Midbrain (tissue), 1 donor: ENCODE data around the gene SYCE3.

ENCODE experiments used
- DNase-seq: peaks from one replicate; lab custom pipeline; 2025; lab: John Stamatoyannopoulos, UW

SYCE3 gene

DNA sequence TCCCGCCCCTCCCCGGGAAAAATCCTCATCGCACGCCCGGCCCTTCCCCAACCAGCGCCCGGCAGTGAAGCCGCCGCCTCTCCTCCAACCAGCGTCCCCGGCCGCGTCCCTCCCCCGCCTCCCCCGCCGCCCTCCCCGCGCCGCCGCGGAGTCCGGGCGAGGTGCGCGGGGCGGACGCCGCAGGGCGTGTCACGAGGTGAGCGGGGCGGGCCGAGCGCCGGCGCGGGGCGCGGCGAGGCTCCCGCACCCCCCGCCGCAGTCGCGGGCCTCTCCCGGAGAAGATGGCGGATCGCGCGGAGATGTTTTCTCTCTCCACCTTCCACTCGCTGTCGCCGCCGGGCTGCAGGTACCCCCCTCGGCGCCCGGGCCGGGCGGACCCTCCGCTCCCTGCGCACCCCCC, 37.8 kb upstream of the SYCE3 start, which contains the start of gene MAPK8IP2:
MAPK8IP2 (plus strand) TSS at position 256 of the 400 bp plus-strand sequence; CDS start at position 282, 26 bp downstream.
- DNase-seq, result no peak

DNA sequence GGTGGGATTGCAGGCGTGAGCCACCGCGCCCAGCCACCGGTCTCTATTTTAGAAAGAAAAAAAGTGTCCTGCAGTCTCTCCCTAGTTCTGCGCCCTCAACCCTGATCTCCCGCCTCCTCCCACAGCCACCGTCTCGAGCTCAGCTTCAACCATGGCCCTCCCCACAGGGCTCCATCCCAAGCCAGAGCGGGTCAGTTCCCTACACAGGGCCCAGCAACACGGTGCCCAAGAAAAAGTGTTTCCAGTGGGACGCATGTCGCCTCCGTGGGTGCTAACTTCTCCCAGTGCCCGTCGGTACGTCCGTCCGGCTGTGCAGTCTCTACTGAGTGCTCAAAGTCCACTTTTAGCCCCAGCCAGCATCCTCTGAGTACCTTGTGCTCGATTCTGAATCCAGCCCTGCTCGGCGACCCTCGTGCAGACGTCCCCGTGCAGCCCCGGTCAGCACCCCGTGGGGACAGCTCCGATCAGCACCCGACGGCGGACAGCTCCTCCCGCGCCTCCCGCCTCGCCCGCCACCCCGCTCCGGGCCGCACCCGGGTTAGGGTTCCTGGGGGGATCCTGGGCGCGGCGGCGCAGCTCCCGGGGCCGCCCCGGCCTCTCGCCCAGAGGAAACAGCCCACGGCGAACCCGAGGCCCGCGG, 37.2 kb upstream of the SYCE3 start:
- DNase-seq, result no peak

DNA sequence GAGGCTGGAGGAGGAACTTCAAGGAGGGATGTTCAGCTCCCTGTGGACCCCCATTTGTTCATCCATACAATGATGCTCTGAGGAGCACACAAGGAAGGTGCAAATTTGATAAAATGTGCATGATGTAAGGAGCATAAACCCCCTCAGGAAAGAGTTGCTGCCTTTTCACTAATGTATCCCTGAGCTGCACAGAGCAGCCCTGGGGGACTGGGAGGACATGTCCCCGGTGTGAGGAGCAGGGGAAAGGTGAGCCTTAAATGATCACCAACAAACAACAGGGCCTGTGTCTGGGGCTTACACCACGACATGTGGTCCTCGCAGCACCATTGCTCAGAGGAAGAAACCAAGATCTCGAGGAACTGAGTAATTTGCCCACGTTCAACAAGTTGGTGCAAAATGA, 34.4 kb upstream of the SYCE3 start:
- no peak for DNase-seq

DNA sequence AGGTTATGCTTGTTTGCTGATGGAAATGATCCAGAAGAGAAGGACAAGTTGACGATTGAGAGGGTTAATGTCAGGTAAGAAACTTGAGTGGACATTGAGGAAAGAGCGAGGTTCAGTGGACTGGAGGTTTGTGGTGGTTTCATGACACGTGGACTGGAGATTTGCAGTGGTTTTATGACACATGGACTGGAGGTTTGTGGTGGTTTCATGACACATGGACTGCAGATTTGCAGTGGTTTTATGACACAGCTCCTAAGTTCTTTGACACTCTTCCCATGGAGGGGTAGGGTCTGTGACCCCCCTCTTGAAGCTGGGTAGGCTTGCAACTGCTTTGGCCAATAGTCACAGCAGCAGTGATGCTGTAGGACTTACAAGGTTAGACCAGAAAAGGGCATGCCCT, 32.5 kb upstream of the SYCE3 start:
- DNase-seq, result no peak

DNA sequence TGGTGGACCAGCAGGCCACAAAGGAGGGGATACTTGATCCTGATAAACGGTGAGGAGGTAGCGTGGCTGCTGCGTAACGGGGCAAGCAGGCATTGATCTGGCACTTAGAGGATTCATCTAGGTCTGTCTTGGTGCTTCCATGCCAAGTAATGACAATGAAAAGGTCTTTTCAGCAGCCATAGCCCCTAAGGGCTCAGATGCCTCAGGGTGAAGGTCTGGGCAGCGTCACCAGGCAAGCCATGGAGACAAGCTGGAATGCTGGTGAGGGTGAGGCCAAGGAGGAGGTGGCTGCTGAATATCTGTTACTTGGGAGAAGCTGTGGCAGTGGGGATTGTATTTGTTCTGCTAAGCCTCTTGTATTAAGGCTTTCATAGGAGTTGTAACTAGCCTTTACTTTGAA, 24.7 kb upstream of the SYCE3 start:
- no peak for DNase-seq

DNA sequence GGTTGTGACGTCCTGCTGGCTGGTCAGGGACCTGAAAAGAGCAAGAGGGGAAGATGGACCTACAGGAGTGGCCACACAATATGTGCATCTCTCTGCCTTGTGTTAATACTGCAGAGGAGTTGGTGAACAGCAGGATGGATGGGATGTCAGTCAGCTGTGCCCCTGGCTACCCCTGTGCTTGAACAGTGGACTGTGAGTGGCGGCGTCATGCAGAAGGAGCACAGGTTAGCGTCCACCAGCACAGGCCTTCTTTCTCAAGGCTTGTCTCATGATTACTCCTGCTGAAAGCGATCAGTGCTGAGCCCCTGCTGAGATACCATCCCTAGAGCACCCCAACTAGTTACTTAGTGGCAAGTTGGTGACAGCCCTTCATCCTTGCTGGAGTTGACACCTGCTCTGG, 23.7 kb upstream of the SYCE3 start:
- no peak for DNase-seq

DNA sequence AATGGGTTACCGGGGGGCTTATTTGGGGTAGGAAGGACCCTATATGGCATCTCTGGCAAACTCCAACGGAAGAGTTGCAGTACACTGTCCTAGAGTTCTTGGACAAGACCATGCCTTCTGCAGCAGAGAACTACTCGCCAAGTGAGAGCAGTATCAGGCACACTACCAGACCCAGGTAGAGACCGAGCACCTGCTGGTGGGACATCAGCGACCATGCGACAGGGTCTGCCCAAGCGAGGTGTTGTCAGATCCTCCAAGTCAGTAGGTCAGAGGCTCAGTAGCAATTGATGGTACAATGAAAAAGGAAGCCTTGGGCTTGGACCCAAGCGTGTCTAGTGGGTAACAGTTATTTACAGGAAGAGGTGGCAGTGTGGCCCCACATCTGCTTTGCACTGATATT, 23.1 kb upstream of the SYCE3 start:
- no peak for DNase-seq

DNA sequence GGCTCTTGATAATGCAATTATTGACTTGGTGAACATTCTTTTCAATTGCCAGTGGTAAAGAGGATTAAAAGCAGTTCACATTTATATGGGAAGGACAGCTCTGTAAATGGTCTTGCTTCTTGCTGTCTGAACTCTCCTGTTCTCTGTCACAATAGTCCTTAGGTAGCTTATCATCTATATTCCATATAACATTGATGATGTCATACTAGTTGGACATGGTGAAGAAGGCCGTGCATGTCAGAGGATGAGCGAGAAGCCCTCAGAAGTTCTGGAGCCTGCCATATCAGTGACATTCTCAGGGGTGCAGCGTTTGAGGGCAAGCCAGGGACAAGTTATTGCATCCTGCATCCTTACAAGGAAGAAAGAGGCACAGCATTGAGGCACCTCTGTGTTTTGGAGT, 22.5 kb upstream of the SYCE3 start:
- DNase-seq, result no peak

DNA sequence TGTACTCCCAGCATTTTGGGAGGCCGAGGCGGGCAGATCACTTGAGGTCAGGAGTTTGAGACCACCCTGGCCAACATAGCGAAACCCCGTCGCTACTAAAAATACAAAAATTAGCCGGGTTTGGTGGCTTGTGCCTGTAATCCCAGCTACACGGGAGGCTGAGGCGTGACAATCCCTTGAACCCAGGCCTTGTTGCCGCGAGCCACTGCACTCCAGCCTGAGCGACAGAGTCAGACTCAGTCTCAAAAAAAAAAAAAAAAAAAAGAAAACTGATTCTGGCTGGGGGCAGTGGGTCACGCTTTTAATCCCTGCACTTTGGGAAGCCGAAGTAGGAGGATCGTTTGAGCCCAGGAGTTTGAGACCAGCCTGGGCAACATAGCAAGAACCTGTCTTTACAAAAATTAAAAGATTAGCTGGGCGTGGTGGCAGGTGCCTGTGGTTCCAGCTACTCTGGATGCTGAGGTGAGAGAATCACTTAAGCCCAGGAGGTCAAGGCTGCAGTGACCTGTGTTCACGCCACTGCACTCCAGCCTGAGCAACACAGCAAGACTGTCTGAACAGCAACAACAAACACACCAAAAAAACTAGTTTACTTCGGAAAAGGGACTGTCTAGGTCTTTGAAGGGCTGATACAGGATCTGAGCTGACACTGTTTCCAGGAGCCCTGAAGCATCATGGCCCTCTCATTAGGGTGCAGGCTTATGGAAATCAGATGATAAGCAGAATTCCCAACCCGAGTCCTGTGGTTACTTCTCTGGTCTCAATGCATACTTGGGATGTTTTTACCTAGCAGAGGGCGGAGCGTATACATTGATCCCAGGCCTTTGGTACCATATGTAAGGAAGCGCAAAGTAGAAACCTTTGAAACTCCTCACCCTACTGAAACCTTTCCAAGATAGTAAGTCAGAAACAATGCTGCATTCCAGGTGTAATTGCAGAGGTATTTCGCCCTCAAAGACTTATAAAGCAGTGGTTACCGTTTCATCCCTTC, 21.7 kb upstream of the SYCE3 start:
- DNase-seq, result no peak

DNA sequence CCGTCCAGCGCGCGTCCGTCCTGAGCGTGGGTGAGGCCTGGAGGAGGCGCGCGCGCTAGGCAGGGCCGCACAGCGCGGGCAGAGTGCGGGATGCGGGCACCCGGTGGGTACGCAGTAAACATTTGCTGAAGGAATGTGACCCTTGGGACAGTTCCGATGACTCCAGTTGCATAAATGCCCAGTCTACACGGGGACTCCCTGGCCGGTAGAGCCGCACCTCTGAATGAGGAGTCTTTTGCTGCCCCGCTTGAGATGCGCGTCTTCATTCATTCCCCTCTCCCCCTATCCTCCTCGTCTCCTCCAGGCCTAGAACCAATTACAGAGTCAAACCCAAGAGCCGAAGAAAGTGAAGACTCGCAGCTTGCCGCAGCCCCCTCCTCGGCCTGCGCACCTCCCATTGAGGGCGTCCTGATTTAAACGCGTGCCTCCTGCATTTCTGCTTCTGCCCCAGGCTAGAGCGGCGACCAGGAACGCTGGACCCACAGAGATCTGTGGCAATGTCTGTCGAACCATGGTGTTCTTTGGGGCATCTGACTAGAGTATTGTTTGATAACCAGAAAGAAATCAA, 20.7 kb upstream of the SYCE3 start:
- no peak for DNase-seq

DNA sequence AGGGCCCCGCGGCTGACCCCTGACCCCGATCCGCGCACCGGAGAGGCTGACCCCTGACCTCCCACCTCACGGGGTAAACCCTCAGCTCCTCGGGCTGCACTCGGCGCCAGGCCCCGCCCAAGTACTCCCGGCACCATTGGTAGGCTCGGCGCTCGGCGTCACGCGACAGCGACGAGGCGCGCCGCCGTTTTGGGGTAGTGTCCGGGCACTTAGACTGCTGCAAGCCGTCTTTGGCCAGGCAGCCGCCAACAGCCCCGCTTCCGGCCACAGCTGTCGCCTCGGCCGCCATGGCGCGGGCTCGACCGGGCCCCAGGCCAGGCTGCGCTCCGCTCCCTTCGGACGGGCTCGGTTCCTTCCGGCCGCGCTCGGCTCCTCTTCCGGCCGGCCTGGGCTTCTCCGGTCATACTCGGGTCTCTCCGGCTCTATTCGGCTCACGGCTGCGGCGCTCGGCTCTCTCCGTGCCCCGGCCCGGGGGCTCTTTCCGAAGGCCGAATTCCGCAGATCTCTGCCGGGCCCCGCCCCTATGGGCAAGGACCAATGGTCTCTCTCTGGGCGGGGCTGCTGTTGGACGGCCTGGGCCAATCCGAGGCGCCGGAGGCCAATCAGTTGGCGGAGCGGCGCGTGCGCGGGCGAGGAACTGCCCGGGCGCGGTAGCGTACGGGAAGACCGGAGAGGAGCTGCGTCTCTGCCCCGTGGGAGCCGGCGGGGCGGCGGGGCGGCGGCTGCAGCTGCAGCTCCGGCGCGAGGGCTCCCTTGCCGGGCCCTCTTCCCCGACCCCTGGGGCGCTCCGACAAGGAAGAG, 20.0 kb upstream of the SYCE3 start, which contains the start of gene CHKB:
CHKB (minus strand) TSS at position 357 of the 801 bp plus-strand sequence; CDS start at position 289, 68 bp downstream.
- peak; percentile 99 for DNase-seq

DNA sequence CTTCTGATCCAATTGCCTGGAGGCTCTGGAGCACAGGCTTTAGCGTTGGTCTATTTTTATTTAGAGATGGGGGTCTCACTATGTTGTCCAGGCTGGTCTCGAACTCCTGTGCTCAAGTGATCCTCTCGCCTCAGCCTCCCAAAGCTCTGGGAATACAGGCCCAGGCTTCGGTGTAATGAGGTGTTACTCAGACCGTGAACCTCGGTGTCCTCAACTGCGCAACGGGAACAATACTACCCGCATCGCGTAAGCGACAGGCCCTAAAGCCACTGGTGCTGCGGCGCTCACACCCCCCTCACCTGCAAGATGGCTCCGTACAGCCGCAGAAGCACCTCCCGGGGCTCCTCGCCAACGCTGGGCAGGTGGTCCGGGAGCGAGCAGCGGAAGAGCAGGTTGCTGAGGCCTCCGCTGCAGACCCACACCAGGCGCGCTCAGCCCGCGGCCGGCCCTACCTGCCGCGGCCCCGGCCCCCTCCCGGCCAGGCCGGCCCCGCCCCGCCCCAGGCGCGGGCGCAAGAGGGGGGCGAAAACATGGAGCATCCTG, 19.3 kb upstream of the SYCE3 start:
- DNase-seq, result no peak

DNA sequence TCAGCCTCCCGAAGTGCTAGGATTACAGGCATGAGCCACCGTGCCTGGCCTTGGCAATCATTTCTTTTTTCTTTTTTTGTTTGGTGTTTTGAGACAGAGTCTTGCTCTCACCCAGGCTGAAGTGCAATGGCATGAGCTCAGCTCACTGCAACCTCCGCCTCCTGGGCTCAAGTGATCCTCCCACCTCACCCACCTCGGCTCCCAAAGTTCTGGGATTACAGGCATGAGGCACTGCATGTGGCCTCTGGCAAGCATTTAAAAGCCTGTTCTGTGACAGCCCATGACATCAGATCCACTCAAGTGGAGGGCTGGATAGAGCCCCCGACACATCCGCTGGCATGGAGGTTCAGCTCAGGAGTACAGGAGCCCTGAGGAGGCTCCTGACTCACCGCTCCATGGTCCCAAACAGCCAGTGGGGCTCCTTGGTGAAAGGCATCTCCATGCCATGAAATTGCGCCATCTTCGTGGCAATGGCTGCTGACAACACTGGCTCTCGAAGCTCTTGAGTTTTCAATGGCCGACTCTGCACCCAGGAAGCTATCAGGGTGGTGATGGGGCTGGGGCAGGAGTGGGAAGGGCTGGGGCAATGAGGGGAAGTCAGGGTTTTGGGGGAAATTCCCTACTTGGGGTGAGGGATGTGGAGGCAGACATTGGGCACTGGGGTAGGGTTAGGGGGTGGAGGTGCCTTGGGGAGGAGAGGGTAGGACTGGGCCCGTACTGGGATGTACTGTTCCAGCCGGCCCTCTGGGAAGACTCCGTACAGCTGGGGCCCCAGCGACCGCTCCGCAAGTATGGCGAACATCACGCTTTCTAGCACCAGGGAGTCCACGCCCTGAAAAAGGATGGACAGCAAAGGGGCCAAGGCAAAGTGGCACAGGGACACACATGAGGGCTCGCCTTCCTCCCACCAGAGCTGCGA, 18.6 kb upstream of the SYCE3 start:
- DNase-seq, result no peak

DNA sequence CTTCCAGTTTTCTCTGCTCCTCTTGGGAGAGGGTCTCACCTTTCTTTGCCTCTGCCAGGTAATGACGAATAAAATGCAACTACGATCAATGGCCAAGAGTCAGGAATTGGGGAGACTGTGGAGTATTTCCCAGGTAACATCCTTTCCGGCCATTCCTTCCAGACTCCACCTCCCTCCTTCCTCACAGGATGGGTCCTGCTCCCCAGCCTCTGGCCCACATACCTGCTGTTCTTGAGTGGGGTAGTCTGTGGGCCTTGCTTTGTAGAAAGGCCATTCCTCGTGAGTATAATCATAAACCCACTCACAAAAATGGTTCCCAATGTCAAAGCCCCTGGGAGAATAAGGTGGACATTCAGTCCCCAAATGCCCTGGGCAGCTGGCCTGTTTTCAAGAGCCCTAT, 17.0 kb upstream of the SYCE3 start:
- no peak for DNase-seq

DNA sequence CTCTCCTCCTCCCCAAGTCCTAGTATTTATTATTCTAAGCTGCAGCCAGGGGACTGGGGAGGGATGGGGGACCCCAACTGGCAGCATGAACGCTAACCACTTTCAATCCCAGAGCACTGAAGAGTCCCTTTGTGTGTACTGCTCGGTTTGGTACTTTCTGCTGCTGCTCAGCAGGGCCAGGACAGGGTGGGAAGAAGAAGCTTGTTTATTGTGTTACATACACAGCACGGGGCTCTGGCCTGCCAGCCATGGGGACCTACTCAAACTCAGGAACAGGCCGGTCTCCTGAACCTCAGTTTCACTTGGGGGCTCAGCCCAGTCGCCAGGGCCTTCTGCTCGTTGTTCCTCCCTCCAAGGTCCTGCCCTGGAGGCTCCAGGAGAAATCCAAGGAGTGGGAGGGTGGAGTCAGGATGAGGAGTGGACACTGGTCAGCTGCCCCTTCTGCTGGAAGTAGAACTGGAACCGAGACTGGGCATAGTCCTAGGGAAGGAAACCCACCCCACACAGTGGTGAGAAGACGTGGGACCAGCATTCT, 16.1 kb upstream of the SYCE3 start:
- peak; percentile 10 for DNase-seq

DNA sequence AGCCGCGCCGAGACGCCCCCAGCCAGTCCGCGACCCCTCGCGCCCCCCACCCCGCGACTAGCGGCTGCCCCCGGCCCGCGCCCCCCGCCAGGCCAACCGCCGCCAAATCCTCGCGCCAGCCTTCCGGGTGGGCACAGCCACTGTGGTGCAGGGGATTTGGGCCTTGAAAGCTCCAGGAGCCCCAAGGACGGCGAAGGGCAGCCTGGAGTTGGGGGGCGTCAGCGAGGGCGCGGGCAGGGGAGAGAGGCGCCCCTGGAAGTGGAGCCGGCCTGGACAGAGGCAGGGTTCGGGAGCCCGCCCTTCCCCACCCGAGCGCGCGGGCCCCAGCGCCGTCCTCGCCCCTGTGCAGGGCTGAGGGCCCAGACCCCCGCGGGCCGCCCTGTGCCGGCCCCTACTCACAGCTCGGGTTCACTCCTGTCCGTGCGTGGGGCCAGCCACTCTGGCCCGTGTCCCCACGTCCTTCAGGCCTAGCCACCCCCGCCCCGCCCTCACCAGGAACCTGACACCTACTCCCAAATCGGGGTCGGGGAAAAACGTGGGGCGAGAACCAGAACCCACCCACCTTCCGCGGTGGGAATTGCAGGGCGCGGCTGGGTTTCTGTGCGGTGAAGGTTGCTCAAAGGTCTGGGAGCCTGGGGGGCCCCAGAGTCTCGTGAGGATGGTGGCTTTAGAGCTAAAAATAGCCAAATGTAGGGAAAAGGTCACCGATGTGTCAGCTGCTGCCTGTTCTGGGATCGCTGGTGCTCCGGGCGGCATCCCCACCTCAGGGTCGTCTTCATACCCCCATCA, 15.5 kb upstream of the SYCE3 start, which contains the start of gene CPT1B:
CPT1B (minus strand) TSS at position 441 of the 789 bp plus-strand sequence. CDS start 512 bp downstream, outside the sequence.
- DNase-seq, result no peak

DNA sequence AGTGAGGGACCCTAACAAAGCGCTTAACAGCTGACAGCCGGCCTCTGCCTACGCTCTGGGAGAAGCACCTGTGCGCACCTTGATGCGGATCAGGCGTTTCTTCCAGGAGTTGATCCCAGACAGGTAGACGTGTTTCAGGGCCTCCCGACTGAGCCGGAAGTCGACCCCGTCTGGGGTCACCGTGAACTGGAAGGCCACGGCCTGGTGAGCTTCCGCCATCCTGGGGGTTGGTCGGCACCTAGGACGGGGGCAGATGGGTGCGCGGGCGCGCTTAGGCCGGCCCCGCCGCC, 14.9 kb upstream of the SYCE3 start:
- DNase-seq, result no peak

DNA sequence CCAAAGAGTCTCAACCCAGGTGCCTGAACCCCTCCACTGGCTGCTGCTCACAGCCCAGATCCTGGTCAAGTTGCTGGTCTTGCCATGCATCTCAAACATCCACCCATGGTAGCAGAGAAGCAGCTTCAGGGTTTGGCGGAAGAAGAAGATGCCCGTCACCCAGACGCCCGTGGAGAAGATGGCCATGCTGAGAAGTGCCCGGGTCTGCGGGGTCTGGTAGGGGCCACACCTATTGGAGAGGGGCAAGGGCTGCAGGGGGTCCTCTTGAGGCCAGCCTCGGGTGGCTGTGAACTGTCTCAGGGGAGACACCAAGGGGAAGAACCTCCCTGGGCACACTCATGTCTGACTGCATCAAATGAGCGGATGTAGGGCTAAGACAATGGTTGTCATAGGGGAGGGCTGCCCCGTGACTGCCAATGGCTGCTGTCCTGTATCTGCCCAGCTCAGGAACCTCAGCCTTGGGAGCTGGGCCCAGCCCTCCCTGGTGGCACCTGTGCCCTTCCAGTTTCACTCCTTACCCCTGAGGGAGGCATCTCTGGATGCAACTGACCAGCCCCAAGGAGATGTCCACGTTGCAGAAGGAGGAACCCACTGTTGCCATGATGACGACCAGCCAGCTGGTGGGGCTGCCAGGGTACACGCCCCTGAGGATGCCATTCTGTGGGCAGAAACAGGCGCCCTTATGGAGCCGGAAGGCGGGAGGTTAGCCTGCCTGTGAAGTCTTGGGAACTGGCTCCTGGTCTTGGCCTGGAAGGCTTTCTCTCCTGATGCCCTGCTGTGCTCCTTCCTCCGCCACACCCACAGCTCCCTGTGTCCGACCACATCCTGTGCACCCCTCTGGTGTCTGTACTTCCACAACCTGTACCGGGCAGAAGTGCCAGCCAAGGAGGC, 14.3 kb upstream of the SYCE3 start:
- no peak for DNase-seq
